GM18907 (cell line): ENCODE measurements around the gene SYCN.

Experiments used
- ATAC-seq: cut with Tn5 transposase; IDR thresholded peaks from one replicate; pipeline ENCODE4 v1.9.1; 2021; ENCODE audit warnings: mild to moderate bottlenecking, moderate library complexity; ENCODE audit not compliant: unreplicated experiment

The SYCN gene

DNA sequence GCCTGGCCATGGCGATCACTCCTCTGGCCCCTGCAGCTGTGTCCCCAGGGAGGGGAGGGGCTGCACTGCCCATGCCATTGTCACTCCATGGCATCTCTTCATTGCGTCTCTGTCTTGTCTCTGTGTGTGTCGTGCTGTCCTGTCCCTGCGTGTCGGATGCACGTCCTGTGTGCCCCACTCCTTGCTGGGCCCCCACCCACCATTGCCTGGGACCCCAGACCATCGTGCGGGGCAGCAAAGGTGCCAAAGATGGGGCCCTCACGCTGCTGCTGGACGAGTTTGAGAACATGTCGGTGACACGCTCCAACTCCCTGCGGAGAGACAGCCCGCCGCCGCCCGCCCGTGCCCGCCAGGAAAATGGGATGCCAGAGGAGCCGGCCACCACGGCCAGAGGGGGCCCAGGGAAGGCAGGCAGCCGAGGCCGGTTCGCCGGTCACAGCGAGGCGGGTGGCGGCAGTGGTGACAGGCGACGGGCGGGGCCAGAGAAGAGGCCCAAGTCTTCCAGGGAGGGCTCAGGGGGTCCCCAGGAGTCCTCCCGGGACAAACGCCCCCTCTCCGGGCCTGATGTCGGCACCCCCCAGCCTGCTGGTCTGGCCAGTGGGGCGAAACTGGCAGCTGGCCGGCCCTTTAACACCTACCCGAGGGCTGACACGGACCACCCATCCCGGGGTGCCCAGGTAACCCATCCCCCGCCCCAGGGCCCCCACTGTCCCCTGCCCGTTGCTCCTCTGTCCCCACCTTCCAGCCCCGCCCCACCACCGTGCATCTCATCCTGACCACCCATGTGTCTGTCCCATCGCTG lies 31.2 kb downstream of the SYCN start:
- ATAC-seq: no peak

GRCh38 chr19:39171479-39172465 lies 32.3 kb downstream of the SYCN start:
- no peak for ATAC-seq

DNA sequence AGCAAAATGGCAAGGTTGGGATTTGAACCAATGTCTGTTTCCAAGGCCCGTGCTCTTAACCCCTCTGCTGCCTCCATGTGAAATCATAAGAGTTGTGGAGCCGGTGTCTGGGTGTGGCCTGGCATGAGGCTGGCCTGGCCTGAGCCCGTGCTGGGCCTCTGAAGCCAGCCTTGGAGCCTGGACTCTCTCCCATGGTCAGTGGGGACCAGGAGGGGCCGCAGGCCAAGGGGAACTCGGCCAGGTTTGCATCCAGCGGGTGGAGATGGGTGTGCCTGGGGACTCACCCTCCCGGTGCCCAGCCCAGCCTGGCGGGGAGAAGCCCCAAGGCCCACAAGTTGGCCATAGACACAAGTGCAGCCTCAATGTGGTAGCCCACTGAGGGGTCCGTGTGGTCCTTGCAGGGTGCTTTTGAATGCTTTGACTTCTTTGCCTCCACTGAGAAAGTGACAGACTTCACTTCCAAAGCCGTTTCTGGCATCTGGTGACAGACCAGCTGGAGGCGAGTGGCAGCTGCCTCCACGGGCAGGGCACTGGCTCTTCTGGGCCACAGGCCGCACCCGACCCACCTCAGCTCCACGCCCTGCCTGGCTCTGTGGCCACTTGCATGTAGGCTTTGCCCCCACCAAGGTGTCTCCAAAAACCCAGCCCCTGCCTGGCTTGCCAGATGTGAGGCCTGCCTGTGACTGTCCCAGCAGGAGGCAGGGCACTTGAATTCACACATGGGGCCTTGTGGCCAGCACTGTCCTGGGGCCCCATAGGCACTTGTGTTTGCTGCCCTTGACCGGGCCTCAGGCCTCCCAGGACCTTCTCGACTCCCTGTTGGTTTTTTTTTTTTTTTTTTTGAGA lies 33.5 kb downstream of the SYCN start:
- ATAC-seq: no peak

GRCh38 chr19:39169143-39169810 lies 34.8 kb downstream of the SYCN start:
- no peak for ATAC-seq

GRCh38 chr19:39168258-39169142 lies 35.6 kb downstream of the SYCN start:
- no peak for ATAC-seq

- no peak for ATAC-seq
These were observed 36.4 kb downstream of the SYCN start for GRCh38 chr19:39167461-39168257.

DNA sequence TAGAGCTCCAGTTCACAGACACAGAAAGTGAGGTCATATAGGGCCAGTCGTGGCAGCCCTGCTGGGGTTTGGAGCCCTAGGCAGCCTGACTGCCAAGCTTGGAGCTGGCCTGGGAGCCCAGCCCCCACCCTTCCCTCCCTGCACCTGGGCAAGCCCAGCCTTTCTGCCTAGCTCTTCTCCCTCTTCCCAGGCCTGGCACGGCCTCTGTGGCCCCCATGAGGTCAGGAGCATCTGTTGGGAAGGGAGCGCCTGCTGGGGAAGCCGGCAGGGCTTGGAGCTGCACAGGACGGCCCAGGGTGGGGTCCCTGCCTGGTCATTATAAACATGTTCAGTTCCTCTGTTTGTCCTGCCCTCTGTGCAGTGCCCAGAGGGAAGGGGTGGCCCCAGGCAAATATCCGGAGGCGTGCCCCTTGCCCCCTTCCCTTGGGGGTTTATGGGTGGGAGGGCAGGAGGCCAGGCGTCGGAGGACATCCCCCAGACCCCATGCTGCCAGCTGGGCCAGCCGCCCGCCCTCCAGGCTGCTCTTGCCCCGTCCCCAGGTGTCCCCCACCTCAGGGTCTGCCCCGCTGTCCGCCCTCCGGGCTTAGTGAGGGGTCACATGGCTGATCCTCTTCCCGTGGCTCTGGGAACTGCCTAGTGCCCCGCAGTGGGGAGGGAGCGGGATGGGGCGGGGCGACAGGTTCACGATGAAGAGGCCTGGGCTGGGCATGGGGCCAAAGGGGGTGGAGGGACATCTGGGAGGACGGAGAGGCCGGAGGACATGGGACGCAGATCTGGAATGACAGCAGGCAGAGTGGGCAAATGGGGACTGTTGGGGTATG lies 37.3 kb downstream of the SYCN start:
- no peak for ATAC-seq

- no peak for ATAC-seq
These were observed 38.2 kb downstream of the SYCN start for GRCh38 chr19:39165857-39166256.

- ATAC-seq: no peak
These were observed 39.8 kb downstream of the SYCN start for GRCh38 chr19:39164289-39164688.

GRCh38 chr19:39163621-39164020 lies 40.4 kb downstream of the SYCN start:
- no peak for ATAC-seq

DNA sequence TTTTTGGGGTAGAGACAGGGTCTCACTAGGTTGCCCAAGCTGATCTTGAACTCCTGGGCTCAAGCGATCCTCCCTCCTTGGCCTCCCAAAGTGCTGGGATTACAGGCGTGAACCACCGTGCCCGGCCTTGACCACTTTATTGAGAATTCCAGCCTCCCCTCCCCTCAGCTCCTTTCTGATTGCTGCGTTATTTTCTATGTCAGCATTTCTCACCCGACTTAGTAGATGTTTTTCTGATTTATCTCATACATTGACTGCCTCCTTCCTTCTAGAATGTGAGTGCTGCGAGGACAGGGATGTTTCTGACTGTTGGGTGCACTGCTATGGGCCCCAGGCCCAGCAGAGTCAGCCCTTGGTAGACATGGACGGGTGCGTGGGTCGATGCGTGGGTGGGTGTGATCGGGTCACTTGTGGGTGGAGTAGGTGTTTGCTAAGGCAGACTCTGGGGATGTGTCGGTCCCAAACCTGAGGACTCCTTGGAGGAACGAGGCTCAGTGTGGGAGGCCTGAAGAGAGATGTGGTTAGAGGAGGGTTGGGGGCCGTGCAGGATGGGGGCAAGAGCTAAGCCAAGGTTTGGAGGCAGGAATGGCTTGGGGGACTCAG lies 41.5 kb downstream of the SYCN start:
- ATAC-seq: no peak

- no peak for ATAC-seq
These were observed 43.0 kb downstream of the SYCN start for GRCh38 chr19:39160889-39161672.

DNA sequence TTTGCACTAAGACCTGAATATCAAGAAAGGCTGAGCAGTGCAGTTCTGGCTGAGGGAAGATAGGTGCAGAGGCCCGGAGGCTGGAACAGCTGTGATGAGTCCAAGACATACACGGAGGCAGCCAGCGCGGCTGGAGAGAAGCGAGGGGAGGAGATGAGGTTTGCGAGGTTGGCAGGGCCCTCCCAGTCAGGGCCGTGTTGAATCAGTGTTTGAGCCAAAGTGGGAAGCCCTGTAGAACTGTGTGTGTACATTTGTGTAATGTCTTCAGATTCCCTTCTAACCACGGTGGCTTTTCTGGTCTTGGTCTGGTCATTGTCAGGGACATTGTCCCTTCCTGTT lies 43.6 kb downstream of the SYCN start:
- no peak for ATAC-seq

- no peak for ATAC-seq
These were observed 45.3 kb downstream of the SYCN start for GRCh38 chr19:39158646-39159260.

- ATAC-seq: no peak
These were observed 46.1 kb downstream of the SYCN start for GRCh38 chr19:39157997-39158389.

- no peak for ATAC-seq
These were observed 46.6 kb downstream of the SYCN start for GRCh38 chr19:39157275-39157996.
